GM18505 (cell line): ENCODE results near the gene ACTR5.
A peak's percentile ranks its signal among the peaks of the same experiment; 100 is the strongest.
"Not testable (repeated sequence)": the region's sequence is repeated elsewhere in the genome, so short reads cannot be mapped to it uniquely, and the experiment has no call there.

Experiments
- ATAC-seq: cut with Tn5 transposase; IDR thresholded peaks from one replicate; pipeline ENCODE4 v1.9.1; 2021; ENCODE audit not compliant: unreplicated experiment
- POLR2A ChIP-seq: IDR thresholded peaks from 4 replicates; pipeline ENCODE4 v1.6.1; 2011; ENCODE audit warnings: borderline replicate concordance; ENCODE audit not compliant: insufficient read depth, insufficient read length; ENCODE audit errors: extremely low read depth

Gene ACTR5

DNA sequence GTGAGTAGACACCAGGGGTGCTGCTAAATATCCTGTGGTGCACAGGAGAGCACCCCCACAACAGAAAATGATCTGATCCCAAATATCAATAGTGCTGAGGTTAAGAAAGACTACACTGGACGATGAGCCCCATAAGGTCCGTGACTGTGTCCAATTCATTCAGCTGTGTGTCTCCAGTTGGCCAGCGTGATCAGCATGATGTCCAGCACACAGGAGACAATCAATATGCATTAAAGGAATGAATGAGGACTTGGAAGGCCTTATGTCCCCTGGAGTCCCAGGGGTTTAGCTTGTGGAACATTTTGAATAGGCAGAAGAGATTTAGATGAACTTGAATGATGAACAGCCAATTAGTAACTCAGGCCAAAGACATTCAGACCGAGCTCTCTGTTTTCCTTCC, 63.5 kb downstream of the ACTR5 start:
- ATAC-seq, result no peak
- no peak for TF ChIP-seq POLR2A

DNA sequence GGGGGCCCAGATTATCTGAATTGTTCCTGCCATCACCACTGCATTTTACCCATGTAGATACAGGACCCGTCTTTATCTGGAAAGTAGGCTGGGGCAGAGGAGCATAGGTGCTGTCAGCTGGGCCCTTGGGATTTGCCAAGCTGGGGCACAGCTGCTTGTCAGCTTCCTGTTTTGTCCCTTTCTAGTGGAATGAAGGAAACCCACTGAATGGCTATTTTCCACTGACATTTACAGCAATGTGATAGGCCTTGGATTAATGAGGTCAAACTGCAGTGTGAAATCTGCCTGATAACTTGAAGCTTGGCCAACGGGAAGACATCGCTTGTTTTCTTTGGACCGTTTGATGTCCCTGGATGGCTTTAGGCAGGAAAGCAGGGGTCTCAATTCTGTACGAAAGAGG, 63.9 kb downstream of the ACTR5 start:
- peak; percentile 9 for TF ChIP-seq POLR2A
- no peak for ATAC-seq

GRCh38 chr20:38812709-38813573, 64.7 kb downstream of the ACTR5 start:
- TF ChIP-seq POLR2A, result peak; percentile 6
- ATAC-seq, result no peak

DNA sequence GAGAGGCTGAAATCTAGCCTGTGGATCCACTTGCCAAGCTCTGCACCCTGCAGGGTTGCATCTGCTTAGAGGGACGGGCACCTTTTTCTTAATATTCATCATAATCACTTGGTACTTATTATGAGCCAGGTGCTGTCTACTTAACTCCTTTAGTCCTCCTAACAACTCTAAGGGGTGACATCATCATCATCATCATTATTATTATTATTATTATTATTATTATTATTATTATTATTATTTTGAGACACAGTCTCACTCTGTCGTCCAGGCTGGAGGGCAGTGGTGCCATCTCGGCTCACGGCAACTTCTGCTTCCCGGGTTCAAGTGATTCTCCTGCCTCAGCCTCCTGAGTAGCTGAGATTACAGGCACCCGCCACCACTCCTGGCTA, 65.3 kb downstream of the ACTR5 start:
- ATAC-seq, result not testable (repeated sequence)

- ATAC-seq, result no peak
- TF ChIP-seq POLR2A, result no peak
Measured at GRCh38 chr20:38815446-38815845, 67.2 kb downstream of the ACTR5 start.

GRCh38 chr20:38818113-38819065, 70.1 kb downstream of the ACTR5 start:
- no peak for TF ChIP-seq POLR2A
- ATAC-seq, result no peak
